Activated CD4-positive, alpha-beta T cell treated with anti-CD3 and anti-CD28 coated beads, Interleukin-2, amount 50 U/mL, for 48 hours (primary cell): ENCODE results near the gene KICS2.
A peak's percentile ranks its signal among the peaks of the same experiment; 100 is the strongest.
"Not testable (repeated sequence)": the region's sequence is repeated elsewhere in the genome, so short reads cannot be mapped to it uniquely, and the experiment has no call there.

Source experiments
- DNase-seq, 2 experiments: peaks; one replicate each; pipeline ENCODE4 v3.0.0-alpha.2; 2020

Gene KICS2

DNA sequence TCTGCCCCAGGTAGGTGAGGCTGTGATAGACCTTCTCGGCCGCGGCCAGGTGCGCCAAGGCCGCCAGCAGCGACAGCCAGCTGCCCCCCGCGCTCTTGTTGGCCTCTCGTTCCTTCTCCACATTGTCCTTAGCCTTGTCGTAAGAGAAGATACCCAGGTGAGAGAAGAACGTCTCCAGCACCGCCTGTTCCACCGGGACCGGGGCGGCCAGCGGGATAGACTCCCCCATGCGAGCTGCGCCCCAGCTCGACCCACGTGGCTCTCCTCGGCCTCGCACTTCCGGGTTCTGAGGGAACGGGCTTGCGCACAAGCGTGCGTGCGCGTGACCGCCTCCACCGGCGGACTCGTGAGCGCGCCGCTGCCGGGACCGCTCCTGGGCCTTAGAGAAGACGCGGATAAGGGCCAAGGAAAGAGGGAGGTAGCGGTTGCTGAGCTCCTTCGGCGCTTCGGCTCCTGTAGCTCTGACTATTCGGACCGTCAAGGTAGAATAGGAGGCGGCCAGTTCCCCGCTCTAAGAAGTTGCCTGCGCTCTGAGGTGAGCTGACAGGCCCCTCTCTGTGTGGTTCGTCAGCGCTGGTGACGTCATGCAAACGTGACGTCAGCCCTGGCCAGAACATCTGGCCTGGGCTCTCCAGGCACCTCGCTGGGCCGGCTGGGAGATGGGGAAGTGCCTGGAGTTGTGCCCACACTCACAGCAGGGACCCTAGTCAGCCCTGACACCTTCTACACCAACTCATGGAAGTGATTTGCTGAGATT lies at the start of gene KICS2:
KICS2 (minus strand) TSS at position 288 of the 757 bp plus-strand sequence; CDS start at position 229, 59 bp downstream.
- peak; percentile 87 to 91 for DNase-seq

DNA sequence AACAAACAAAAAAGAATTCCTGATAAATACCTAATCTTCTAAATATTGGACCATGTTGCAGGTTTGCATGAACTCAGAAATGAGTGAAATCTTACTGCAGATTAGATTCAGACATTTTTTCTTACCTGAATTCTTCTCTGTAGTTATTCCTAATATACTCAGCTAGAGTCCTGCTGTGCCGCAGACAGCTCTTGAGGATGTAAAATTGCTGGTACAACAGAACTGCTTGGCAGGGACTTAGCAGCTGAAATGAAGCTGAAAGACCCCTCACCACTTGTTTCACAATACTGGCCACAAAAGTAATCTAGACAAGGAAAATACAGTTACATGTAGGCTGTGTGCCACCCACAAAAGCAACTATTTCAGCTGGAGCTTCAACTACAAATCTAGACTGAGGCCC lies 48.3 kb upstream of the KICS2 start:
- DNase-seq, result no peak

DNA sequence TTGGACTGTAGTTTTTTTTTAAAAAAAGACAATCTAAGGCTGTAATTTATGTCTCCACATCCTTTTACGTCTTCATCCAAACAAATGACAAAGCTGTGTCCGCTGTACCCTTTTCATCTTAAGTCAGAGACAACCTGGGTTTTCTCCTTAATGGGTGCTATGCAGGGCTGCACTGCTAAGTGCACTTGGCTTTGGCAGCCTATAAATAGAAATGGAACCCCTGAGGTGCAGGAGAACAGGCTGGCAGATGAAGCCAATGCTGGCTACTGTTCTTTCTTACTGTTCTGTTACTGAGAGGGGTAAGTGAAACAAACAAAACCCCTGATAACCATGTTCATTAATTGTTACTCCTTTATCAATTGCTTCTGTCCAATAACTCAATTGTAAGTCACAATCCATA lies 47.1 kb upstream of the KICS2 start:
- no peak for DNase-seq

DNA sequence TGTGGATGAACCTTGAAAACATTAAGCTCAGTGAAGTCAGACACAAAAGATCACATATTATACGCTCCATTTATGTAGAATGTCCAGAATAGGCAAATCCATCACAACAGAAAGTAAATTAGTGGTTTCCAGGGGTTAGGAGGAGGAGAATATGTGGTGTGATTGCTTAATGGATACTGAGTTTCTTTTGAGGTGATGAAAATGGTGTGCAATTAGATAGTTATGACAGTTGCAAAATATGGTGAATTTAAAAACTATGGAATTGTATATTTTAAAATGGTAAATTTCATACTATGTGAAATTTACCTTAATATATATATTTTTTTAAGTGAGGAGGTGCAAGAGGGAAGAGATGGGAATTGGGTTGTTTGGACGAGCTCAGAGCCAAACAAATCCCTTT lies 46.3 kb upstream of the KICS2 start:
- no peak for DNase-seq

DNA sequence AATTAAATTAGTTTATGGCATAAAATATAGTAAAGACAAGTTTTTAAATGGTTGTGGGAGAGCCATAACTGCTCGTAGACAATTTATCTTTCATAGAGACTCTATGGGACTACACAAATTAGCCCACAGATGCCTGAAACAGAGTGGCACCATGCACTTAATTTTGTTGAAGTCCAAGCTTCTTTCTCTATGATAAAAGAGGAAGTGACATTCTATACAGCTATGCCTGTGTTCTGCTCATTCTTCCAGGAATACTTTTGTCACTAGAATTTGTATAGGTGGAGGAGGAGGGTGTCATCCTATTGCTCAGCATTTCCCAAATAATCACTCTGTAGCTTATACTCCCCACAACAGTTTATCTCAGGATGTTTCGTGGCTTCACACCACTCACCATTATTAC lies 43.7 kb upstream of the KICS2 start:
- DNase-seq, result no peak

DNA sequence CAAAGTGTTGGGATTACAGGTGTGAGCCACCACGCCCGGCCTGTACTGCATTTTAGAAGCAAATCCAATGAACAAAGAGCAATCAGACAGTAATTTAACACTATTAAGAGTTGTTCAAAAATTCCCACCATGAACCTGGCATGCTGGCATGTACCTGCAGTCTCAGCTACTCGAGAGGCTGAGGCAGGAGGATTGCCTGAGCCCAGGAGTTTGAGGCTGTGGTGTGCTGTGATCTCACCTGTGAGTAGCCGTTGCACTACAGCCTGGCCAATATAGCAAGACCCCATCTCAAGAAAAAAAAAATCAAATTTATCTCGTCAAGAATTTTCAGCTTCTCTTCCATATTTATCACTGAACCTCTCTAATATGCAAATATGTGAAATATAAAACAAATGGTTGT lies 39.7 kb upstream of the KICS2 start:
- DNase-seq, result no peak

DNA sequence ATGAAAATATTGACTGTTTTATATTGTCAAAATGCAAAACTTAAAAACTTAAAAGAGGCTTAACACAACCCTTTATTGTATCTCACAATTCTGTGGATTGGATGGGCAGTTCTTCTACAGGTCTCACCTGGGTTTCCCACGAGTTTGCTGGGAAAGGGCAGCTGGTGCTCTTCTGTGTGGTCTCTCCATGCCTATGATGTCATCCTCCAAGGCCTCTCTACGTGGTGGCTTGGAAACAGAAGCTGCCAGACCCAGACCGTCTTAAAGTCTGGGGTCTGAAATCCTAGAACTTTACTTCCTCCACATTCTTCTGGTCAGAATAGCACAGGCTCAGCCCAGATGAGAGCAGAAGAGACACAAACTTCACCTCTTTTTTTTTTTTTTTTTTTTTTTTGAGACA lies 36.5 kb upstream of the KICS2 start:
- DNase-seq, result no peak

DNA sequence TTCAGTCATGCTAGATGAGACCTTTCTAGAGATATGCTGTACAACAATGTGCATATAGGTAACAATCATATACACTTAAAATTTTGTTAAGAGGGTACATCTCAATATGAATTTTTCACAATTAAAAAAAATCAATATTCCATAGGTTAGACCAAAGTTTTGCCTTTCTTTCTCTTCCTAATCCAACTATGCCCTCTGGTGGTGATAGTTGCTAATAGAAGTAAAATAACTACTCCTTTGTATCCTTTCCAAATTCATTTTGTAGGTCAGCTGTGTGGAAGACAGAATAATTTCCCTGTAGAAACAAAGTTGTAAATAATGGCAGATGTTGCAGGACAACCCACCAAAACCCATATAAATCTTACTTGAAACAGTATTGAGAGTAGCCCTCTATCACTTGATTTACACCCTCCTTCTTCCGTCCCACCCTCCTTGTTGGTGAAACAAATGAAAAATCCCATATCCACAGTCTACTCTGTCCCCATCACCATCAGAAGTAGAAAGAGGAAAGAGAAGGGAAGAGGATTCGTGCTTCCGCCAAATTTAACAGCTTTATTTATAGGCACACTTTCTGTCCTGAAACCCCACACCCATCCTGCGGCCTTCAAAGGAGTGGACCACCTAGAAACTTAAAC lies 34.2 kb upstream of the KICS2 start:
- no peak for DNase-seq

DNA sequence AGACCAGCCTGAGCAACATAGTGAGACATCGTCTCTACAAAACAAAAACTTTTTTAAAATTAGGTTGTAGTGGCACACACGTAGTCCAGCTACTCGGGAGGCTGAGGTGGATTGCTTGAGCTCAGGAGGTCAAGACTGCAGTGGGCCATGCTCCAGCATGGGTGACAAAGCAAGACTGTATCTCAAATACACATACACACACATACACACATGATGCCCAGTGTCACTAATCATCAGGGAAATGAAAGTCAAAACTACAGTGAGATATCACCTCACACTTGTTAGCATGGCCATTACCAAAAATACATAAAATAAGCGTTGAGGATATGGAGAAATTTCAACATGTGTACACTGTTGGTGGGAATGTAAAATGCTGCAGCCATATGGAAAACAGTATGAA lies 33.2 kb upstream of the KICS2 start:
- DNase-seq, result no peak

DNA sequence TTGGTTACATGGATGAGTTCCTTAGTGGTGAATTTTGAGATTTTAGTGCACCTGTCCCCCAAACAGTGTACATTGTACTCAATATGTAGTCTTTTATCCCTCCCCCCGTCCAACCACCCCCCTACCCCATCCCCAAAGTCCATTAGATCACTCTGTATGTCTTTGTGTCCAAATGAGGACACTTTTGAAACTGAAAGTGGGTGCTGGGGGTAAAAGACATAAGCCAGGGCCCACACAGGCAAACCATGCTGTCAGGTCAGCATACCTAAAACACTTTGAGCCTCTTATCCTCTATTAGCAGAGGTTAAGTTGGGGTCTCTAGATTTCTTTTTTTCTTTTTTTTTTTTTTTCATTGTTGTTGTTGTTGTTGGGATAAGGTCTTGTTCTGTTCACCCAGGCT lies 31.3 kb upstream of the KICS2 start:
- DNase-seq, result no peak

DNA sequence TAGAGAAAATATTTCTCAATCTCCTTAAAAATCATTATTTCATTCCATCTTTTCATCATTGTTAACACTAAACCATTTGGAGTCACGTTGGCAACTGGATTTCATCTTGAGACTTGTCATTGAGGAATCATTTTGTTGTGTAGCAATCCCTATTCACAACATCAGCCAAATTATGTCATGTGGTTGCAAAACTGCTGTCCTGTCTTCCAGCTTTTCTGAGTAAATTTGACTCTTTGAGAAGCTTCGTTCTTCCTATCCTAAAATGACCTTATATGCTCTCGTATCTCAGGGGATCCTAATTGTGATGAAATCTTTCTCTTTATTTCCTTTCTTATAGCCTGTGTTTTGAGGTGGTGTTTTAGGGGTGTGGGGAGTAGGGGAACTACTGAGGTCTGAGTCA lies 30.6 kb upstream of the KICS2 start:
- no peak for DNase-seq

DNA sequence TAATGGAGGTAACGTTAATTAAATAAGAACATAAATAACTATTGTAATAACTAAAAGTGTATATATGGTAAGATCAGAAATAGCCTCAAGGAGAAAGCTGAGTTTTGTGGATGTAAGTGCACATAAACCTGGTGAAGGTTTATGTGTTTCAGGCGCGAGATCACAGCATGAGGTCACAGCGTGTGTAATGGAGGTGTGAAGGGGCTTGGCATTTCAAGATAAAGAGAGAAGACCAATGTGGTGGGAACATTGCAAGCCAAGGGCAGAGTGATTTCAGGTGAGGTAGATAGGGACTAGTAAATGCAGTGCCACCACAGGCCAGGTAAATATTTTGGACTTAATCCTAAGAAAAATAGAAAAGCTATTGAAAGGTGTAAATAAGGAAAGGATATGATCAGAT lies 21.7 kb upstream of the KICS2 start:
- DNase-seq, result no peak

DNA sequence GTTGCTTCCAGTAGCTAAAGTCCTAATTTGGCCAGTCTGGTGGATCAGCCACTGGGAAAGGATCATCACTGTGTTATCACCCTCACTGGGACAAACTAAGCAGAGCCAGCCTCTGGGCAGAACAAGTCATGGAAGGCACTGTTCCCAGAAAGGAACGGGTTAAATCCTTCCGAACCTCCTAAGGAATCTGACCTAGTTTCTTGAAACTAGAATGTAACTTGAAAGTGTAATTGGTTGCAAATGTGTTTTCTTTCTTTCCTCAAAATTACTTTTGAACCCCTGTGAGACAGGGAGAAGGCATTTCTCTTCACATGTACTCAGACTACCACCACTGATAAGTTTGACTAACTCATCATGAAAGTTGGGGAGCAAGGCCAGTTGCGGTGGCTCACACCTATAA lies 18.7 kb upstream of the KICS2 start:
- no peak for DNase-seq

DNA sequence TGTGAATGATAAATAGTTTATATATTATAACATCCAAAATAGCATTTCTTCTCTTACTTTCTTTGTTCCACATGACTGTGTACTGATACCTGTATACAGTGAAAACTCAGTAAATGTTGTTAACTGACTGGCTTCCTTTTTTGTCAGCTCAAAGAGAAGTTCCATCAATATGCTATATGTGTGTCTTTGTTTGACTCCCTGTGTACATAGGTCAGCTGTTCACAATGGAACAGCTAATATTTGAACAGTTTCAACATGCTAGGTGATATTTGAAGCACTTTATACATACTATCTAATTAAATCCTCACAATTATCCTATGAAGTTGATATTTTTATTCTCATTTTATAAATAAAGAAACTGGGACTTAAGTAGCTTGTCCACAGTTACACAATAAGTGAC lies 15.3 kb upstream of the KICS2 start:
- DNase-seq, result no peak

DNA sequence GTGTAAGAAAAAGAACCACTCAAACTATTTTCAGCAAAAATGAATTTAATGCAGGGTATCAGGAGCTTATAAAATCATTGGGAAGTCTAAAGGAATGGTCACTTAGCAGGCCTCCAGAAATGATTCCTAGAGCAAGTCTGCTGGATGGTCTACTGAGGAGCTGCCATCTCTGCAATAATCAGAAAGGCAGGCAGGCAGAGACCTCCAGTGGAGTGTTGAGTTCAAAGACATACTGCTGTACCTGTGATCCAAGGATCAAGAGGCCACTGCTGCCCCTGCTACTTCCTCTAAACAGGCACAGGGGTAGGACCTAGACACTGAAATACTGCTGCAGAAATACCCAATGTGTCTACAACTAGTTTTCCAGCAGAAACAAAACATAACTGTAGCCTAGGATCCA lies 14.5 kb upstream of the KICS2 start:
- DNase-seq, result no peak

DNA sequence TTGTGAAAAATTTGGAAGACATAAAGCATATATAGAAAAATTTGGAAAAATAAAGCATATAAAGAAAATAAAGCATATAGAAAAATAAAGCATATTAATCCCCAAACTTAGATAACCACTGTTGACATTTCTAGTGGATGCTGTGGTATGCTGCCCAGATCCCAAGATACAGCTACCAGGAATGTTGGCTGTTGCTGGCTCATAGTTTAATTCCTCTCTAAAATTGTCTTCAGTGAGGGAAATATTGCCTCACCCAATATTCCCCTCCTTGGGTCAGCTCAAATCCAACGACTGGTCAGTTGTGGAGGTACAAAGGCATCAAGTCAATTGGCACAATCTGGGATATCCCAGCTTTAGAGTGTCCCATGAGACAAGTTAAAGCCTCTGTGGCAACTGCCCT lies 10.1 kb upstream of the KICS2 start:
- DNase-seq, result no peak

DNA sequence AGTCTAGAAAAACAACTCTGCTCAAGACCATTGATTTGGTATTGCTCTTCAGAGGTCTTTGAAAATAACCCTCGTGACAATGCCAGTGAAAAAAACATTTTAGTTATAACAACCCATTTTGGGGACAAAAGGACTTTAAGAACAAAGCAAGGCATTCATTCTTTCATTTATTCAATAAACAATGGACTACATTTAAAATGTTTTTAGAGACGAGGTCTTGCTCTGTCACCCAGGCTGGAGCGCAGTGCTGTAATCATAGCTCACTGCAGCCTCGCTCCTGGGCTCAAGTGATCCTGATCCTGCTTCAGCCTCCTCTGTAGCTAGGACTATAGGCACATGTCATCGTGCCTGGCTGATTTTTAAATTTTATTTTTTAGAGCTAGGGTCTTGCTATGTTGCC lies 7.7 kb upstream of the KICS2 start:
- DNase-seq, result no peak

DNA sequence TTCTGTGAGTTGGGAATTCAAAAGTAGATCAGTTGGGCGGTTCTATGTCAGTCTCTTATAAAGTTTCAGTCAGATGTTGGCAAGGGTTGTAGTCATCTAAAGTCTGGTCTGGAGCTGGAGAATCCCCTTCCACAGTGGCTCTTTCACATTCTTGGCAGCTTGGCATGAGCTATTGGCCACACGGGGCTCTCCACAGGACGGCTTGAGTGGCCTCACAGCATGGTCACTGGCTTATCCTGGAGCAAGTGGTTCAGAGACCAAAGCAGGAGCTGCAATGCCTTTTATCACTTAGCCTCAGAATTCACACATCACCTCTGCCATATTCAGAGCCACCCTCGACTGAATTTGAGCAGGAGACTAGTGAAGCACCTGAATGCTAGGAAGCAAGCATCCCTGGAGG lies 7.1 kb upstream of the KICS2 start:
- DNase-seq, result no peak

DNA sequence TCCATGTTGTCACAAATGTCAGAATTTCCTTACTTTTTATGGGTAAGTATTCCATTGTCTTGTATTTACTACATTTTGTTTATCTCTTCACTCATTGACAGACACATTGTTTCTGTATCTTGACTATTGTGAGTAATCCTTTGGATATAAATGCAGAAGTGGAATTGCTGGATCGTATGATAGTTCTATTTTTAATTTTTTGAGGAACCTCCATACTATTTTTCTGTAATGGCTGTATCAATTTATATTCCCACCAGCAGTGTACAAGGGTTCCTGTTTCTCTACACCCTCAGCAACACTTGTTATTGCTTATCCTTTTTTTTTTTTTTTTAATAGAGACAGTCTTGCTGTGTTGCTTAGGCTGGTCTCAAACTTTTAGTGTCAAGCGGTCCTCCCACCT lies 3.5 kb upstream of the KICS2 start:
- no peak for DNase-seq

DNA sequence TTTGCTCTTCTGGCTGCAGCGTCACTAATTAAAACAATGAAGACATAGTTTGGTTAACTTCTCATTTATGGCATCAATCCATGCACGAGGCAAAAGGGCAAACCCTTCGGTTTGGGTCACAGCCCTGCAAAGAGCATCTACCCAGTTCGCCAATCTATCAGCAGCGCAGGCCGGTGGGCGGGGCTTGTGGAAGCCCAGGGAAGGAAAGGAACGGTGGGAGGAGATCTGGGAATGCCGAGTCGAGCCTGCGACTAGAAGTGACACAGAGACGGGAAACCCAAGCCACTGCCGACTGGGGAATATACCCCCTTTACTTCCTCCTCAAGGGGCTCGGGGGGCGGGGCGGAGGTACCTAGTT lies 466 bp downstream of the KICS2 start:
- DNase-seq, result peak; percentile 66 to 72

DNA sequence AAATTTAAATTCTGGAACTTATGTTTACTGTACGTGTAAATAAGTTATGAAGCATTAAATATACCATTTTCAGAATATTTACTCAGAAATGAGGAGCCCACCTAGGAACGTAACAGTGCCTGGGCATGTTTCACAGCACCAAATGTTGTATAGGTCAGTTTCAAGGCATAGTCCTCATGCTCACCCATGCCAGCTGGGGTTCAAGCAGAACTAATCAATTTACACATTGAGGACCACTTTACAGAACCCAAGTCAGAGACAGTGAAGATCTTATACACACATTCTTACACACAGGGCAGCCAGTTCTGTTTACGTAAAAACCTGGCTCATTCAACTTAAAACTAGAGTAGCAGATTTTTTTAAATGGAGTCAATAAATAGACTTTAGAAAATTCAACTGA lies 2.0 kb downstream of the KICS2 start:
- no peak for DNase-seq

DNA sequence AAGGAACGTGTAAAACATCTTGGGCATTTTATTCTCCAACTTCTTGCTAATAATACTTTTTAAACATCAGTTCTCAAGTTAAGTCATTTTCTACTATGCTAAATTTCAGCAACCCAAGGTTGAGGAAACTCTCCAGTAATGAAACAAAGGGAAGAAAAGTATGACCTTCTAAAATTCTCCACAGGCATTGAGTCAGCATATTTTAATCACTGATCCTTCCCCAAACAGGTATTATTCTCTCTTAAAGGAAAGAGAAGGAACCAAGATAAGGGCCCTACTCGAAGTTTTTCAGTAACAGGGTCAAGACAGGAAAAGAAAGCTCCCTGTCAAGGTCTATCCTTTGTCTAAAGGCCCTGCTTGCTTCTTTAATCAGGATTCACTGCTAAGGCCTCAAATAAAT lies 3.0 kb downstream of the KICS2 start:
- DNase-seq, result no peak

DNA sequence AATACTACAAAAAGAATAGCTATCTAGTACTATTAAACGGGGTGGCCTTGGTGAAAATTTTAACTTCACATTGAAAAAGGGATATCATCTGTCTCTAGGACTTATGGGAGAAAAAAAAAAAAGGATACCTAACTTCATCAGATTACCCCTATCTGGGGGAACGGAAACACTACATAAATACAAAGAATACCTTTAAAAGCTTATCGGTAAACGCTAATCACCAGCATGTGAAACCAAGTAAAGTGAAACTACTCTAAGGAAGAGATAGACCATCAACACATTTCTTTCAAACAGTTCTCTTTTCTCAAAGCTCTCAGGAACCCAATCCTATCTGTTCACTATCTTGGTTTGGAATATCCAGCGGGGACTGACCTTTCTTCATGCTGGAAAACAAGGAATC lies 3.5 kb downstream of the KICS2 start:
- DNase-seq, result no peak

DNA sequence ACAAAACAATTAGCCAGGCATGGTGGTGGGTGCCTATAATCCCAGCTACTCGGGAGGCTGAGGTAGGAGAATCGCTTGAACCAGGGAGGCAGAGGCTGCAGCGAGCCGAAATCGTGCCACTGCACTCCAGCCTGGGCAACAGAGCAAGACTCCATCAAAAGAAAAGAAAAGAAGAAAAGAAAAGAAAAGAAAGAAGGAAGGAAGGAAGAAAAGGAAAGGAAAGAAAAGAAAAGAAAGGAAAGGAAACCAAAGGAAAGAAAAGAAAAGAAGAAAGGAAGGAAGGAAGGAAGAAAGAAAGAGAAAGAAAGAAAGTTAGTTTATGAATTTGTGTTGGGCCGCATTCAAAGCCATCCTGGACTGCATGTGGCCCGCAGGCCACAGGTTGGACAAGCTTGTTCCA lies 4.5 kb downstream of the KICS2 start:
- not testable (repeated sequence) for DNase-seq

DNA sequence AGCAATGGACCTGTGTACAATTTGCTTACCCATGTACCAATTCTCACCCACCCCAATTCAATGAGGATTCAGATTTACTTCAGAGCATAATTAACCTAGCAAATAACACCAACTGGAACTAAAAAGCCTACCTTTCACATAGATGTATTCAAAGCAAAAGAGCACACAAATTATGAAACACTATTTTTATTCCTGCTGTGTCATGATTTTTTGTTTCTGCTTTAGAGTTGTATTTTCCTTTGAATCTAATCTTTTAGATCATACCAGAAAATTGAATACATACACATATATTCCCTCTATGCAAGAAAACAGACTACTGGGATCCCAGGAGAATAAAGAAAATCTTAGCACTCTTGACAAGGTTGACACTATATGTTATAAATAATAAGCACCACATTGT lies 5.9 kb downstream of the KICS2 start:
- DNase-seq, result no peak
